NCI-H748 (cell line): Measurements from ENCODE around the gene SLFN13.
A peak's percentile ranks its signal among the peaks of the same experiment; 100 is the strongest.
"Not testable (repeated sequence)": the region's sequence is repeated elsewhere in the genome, so short reads cannot be mapped to it uniquely, and the experiment has no call there.

ENCODE experiments used
- DNase-seq: peaks from one replicate; lab custom pipeline; 2025; ENCODE audit not compliant: unreplicated experiment; lab: John Stamatoyannopoulos, UW

The SLFN13 gene, protein sequence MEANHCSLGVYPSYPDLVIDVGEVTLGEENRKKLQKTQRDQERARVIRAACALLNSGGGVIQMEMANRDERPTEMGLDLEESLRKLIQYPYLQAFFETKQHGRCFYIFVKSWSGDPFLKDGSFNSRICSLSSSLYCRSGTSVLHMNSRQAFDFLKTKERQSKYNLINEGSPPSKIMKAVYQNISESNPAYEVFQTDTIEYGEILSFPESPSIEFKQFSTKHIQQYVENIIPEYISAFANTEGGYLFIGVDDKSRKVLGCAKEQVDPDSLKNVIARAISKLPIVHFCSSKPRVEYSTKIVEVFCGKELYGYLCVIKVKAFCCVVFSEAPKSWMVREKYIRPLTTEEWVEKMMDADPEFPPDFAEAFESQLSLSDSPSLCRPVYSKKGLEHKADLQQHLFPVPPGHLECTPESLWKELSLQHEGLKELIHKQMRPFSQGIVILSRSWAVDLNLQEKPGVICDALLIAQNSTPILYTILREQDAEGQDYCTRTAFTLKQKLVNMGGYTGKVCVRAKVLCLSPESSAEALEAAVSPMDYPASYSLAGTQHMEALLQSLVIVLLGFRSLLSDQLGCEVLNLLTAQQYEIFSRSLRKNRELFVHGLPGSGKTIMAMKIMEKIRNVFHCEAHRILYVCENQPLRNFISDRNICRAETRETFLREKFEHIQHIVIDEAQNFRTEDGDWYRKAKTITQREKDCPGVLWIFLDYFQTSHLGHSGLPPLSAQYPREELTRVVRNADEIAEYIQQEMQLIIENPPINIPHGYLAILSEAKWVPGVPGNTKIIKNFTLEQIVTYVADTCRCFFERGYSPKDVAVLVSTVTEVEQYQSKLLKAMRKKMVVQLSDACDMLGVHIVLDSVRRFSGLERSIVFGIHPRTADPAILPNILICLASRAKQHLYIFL

DNA sequence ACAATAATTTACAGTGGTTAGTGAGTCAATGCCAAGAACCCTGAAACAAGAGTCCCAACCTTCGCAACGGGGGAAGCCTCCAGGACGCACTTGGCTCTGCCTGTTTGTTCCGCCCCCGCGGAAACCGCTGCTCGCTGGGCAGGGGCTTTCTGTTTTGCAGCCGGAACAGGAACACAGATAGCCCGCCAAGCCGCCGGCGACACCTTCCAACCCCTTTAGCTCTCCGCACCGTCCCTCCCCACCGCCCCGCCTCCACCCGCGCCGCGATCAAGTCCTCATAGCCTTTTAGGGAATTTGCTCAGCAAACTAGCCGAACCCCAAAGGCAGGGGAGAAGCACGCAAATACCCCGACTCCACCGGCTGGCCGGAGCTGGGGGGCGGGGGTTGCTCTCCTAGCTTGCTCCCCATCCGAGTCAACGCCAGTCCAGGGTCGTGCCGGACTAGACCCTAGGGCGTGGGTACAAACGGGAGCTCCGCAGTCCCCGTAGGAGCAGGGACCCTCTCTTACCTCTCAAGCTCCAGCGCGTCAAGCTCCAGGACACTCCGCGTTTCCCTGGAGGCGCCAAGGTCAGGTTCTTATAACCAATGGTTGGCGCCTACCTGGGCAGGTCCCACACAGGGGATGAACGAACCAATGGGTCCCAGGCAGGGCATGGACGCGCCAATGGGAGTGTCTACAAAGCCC lies at the start of gene SLFN13:
TSS of gene SLFN13 (minus strand) at position 553 of the 685 bp plus-strand sequence. CDS start 3,086 bp downstream, outside the sequence.
- DNase-seq = peak; percentile 95

DNA sequence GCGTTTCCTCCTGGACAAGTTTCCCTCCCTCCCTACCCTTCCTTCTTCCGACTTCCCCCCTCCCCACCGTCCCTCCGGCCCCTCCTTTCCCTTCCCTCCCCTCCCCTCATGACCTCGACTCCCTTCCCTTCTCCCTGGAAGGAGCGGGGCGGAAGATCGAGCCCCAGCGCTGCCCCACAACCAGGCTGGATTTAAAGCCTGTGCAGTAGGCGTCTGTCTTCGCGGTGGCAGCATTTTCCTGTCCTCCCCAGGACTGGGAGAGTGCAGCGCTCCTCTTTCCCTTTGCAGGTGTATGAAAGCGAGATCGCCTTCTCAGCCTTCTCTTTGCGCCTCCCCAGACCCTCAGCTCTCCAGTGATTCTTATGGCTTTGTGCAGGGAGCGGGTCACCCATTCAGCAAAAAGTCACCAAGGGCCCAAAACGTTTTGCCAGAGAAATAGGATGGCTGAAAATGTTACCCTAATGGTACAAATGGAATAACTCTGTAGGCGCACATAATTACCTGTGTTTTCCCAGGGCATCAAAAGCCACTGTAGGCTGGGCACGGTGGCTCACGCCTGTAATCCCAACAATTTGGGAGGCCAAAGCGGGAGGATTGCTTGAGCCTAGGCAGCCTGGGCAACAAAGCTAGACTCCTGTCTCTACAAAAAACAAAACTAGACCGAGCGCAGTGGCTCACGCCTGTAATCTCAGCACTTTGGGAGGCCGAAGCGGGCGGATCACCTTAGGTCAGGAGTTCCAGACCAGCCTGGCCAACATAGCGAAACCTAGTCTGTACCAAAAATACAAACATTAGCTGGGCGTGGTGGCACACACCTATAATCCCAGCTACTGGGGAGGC lies 48.1 kb upstream of the SLFN13 start:
- DNase-seq = no peak

DNA sequence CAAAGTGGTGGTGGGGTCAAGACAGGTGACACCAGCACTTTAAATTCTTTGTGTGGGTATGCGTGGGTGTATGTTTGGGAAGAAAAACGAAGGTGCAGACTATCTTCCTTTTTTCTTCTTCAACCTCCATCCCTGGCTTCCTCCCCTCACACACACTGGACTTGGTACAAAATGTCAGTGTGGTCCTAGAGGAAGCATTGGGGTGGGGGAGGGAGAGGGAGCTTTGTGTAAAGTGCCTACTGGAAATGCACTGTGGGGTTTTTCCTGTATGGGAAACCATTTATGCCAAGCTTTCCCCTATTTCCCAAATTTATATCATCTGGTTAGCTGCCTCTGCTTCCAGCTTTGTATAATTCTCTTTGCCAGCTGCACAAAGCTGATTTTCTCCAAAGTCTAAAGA lies 44.5 kb upstream of the SLFN13 start:
- DNase-seq = no peak

DNA sequence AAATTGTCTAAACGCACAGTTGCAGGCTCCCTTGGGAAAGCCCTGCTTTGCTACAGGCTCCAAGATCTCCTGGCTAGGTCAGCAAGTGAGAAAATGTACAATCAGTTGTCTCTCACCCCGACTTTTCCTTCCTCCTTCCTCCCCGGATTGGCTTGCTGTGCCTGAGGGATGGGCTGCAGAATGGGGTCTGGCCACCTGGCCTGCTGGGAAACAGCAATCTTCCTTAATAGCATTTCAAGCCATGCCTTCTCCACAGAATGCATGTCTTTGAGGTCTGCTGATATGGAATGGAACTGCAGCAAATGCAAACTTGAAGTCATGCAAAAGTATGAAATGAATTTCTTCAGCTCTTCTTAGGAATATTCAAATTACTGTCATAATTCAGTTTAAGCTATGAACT lies 42.9 kb upstream of the SLFN13 start:
- no peak for DNase-seq

DNA sequence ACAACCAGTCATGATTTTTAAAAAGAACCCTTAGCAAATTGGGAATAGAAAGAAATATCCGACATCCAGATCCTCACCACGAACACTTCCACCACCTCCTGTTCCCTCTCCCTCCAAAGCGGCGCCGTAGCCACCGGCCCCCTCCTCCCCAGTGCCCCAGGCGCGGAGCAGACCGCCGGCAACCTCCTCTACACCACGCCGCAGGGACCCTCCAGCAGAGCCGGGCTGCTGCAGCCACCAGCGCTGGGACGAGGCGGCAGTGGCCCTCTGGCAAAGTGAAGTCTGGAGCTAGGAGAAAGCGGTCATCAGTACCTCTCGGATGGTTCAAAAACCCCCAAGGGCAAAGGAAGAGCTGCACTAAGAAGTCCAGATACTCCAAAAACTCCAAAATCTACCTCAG lies 41.4 kb upstream of the SLFN13 start:
- no peak for DNase-seq

DNA sequence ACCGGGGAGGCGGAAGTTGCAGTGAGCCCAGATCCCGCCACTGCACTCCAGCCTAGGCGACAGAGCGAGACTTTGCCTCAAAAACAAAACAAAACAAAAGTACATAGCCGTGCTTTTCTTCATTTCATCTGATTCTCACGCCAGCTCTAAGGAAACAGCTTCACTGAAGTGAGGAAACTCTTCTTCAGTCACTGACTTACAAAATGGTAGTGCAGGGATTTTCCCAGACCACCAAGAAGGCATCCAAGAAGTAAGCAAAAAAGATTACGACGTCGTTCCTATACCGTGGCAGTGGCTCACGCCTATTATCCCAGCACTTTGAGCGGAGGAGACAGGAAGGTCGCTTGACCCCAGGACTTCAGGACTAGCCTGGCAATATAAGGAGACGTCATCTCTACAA lies 40.4 kb upstream of the SLFN13 start:
- DNase-seq = no peak

DNA sequence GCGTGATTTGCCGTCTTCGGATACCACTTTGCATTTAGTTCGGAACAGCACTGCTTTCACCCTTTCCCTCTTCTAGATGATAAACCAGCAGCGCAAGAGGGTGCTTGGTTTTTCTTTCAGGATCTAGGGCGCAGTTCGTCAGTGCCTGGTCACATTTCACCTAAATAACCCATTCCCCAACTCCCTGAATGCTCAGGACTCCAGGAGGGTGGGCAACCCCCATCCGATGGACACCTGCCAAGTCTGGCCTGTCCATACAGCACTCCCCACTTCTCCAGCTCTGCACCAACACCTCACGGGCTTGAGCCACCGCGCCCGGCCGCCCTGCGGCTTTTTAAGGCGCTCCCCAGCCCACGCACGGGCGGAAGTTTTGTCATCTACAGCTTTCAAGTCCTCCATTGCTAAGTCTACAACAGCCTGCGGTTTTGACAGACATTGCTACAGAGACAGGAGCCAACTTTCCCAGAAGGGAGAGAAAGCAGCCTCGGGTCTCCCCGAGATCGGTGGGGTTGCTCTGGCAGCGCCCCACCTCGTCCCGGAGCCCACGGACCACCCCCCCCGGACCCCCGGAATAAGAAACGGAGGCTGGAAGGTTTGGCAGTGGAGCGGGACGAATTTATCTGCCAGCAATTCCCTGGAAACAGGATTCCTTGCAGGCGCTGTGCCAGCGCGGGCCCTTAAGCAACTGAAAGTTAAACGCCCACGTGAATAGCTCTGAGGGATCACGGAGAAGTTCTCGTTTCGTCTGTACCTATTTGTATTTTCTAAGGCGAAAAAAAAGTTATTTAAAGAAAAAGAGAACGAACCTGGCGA lies 38.6 kb upstream of the SLFN13 start:
- DNase-seq = peak; percentile 39

DNA sequence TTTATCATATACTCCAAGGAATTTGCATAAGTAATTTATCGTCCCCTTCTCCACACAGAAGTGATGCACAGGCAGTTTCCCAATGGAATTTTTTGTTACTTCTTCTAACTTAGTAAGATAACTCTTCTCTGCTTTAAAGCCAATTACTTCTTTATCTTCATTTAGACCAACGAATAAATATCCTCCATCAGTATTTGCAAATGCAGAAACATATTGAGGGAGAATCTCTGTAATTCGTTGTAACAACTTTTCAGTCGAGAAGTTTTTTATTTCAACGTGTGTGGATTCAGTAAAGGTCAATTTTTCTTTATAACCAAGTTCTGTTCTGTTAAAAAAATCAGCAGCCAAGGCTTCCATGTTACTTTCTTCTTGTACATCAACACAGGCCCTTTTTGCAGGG lies 30.7 kb upstream of the SLFN13 start:
- DNase-seq = no peak

DNA sequence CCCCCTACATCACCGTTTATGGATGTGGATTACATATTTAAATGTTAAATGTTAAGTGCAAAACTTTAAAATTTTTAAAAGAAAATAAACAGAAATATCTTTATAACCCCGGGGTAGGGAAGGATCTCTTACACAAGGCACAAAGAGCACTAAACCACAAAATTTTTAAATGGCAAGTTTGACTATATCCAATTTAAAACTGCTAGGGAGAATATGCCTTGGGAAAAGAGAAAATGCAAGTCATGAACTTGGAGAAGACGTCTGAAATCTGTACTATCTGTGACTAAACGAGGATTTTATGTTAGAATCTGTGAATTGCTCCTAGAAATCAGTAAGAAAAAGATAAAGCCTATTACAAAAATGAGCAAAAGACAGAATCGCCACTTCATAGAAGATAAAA lies 28.7 kb upstream of the SLFN13 start:
- DNase-seq = no peak

DNA sequence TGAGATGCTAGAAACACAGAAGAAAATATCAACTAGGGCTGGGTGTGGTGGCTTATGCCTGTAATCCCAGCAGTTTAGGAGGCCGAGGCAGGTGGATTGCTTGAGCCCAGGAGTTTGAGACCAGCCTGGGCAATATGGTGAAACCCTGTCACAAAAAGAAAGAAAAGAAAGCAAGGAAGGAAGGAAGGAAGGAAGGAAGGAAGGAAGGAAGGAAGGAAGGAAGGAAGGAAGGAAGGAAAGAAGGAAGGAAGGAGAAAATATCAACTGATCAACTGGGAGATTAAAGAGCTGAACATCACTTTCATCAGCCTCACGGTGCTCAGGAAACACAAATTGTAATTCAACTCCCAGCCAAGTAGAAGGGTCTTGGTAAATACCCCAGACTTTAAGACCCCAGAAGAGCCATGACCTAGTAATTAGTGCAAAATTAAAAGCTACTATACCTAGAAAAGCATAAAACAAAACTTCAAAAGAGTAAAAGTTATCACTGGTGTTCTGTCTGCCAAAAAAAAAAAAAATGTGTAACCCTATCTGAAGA lies 27.8 kb upstream of the SLFN13 start:
- DNase-seq = no peak

DNA sequence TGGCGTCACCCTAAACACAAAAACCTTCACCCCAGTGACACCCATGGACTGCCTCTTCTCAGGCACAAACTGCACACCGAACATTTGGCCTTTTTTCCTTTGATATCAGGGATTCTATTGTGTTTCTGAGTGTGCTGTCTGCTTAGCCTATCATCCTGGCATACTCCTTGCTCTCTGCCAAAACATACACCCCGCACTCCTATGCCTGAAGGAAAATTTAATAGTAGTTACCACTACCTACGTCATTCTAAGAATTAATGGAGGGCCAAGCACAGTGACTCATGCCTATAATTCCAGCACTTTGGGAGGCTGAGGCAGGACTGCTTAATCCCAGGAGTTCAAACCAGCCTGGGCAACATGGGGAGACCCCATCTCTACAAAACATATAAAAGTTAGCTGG lies 19.9 kb upstream of the SLFN13 start:
- no peak for DNase-seq

DNA sequence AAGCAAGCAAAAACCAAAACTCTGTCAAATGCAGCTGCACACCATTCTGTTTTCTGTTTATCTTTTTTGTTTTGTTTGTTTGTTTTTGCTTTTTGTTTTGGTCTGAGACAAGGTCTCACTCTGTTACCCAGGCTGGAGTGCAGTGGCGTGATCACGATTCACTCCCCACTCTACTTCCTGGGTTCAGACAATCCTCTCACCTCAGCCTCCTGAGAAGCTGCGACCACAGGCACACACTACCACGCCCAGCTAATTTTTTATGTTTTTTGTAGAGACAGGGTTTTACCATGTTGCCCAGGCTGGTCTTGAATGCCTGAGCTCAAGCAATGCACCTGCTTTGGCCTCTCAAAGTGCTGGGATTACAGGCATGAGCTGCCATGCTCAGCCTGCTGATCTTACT lies 19.3 kb upstream of the SLFN13 start:
- peak; percentile 29 for DNase-seq

DNA sequence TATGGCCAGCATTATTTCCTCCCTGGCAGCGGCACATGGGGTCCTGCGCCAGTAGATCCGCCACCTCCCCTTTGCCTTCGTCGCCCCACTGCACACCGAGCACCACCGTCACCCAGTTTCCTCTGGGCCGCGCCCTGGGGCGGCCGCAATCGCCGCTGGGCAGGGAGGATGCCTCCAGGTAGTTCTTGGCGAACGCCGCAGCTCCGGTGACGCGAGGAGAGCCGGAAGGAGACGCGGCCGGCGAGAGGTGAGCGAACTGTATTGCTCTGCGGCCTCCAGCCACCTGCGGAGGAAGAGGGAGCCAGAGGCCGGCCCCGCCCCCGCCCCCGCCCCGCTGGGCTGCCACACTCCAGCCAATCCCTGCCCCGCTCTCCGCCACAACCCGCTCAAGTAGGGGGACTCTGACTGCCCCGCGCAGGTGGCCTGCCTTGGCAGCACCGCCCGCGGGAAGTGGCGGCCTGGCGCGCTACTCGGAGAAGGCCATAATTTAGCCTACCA lies 11.8 kb upstream of the SLFN13 start:
- no peak for DNase-seq

DNA sequence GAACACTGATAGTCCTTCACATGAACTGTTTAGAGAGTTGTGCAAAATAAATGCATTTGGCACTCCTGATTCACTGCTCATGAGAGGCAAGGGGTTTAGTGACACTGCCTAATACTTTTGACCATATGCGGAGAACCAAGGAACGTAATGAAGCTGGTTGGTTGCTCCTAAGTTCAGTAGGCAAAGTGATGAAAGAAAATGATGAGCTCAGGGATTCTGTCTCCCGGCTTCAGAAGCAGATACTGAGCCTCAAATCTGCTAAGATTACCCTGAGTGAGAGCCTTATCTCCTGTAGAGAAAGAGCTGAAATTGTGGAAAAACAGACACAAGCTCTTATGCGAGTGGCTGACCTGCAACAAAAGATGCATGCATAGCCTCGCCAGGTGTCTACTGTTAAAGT lies 5.5 kb upstream of the SLFN13 start:
- DNase-seq = not testable (repeated sequence)

DNA sequence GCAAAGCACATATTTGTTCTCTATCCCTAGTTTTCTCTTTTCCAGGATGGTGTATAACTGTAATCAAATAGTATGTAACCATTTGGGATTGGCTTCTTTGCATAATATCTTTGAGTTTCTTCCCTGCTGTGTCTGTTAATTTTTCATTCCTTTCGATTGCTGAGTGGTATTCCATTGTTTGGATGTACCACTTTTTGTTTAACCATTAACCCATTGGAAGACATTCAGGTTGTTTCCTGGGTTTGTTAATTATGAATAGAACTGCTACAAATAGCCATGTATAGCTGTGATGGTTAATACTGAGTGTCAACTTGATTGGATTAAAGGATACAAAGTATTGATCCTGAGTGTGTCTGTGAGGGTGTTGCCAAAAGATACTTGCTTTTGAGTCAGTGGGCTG lies 4.6 kb upstream of the SLFN13 start:
- DNase-seq = no peak

DNA sequence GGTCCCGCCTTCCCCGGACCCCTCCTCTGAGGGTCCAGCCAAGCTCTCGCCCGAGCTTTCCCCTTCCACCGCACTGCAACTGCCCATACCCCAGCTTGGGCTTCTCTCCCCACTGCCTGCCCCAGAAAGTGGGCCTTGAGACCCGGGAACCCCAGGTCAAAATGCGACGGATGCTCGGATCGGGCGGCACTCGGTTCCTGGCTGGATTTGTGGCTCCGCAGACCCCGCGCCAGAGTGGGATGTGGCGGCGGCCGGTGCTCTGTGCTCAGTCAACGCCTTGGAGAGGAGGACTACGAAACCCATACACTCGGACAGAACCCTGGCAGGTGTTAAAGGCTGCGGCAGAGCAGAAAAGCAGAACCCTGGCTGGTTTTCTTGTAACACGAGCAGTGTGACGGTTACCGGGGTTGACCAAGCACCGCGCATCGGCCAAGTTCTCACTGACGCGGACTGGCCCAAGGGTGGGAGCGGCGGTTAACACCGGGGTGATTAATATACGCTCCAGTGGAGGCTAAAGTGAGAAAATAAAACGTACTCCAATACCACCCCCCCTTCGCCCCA lies 885 bp upstream of the SLFN13 start:
- peak; percentile 58 for DNase-seq

DNA sequence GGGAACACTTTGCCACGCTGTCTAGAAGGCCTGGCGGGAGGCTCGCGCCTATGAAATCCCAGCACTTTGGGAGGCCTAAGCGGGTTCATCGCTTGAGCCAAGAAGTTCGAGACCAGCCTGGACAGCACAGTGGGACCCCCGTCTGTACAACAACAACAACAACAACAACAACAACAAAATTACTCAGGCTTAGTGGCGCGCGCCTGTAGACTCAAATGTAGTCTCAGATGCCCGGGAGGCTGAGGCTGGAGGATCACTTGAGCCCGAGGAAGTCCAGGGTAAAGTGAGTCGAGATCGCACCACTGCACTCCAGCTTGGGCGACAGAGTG lies 297 bp upstream of the SLFN13 start:
- no peak for DNase-seq

DNA sequence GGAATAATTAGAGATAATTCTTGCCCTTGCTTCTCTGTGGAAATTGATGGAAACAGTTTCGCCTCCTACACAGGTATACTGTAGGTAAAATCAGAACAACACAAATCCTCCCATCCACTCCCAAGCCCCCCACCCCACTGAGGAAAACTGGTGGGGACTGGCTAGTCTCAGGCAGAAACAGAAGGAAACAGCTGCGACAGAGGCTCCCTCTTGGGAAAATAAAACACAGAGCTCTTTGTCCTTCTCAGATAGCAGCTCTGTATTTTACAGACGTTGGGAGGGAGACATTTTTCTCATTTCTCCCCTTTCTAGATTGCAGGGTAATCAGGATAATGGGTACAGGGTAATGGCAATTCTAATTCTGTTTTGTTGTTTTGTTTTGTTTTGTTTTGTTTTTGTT lies 1.1 kb downstream of the SLFN13 start:
- peak; percentile 28 for DNase-seq

DNA sequence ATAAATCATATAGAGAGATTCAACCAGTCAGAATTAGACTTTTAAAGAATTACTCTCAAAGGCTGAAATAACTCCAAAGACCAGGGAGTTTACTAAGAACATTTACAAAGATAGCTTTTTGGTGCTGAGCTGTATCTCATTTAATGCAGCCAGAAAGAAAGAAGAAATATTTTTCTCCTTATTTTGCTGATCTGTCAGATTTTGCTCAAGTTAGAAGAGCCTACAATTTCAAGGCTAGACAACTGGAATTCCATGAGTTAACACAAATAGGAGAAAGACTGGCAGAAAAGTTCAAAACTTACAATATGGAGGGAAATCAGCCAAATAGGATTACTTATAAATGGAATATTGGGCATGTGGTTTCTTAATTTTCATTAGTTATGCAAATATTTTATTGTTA lies 10.1 kb downstream of the SLFN13 start:
- no peak for DNase-seq
